ENCODE data around the gene PLEKHD1.

DNA sequence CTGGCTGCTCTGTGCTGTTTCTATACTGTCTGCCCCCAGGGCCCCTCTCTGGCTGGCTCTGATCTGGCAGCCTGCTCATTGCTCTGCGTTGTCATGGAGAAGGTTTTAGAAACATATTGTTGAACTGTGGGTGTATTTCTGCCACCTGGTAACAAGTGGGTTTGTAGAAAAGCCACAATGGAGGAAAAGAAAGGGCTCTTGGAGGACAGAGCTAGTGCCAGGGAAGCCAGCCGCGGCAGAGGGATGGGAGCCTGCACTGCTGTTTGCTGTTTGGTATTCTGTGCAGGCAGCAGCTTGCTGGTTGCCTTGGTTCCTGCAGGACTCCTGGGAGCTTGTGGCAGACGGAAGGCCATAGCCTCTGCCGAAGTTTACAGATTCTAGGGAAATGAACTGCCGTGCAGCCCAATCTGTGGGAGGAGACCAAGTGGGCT is 75.1 kb downstream of the PLEKHD1 start:
- TF ChIP-seq, protein P1, sequence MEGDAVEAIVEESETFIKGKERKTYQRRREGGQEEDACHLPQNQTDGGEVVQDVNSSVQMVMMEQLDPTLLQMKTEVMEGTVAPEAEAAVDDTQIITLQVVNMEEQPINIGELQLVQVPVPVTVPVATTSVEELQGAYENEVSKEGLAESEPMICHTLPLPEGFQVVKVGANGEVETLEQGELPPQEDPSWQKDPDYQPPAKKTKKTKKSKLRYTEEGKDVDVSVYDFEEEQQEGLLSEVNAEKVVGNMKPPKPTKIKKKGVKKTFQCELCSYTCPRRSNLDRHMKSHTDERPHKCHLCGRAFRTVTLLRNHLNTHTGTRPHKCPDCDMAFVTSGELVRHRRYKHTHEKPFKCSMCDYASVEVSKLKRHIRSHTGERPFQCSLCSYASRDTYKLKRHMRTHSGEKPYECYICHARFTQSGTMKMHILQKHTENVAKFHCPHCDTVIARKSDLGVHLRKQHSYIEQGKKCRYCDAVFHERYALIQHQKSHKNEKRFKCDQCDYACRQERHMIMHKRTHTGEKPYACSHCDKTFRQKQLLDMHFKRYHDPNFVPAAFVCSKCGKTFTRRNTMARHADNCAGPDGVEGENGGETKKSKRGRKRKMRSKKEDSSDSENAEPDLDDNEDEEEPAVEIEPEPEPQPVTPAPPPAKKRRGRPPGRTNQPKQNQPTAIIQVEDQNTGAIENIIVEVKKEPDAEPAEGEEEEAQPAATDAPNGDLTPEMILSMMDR (IDR thresholded peaks at IDR 0.05), result no peak
- TF ChIP-seq POLR2A (IDR thresholded peaks at IDR 0.05), result no peak

Data from esophagus squamous epithelium (tissue), 4 donors.